SK-MEL-5 (cell line): Measurements from ENCODE around the gene STK31. TPM values are rescaled to one million over a fixed set of nuclear protein-coding genes. Genes with fewer than 3 reads are reported as not detected.
A peak's percentile ranks its signal among the peaks of the same experiment; 100 is the strongest.
"Not testable (repeated sequence)": the region's sequence is repeated elsewhere in the genome, so short reads cannot be mapped to it uniquely, and the experiment has no call there.

Source experiments
- DNase-seq: peaks from one replicate; pipeline ENCODE4 v3.0.0-alpha.2; 2016; ENCODE audit warnings: low read depth, low spot score
- in situ Hi-C: cut with HindIII; loops from 2 replicates; pipeline ENCODE4 v1.10.0; 2016; ENCODE audit warnings: low sequenced_read_pairs, high pct_unique_total_duplicates, low pct_unique_long_range_greater_than_20kb
- polyA plus RNA-seq, 2 experiments: library from polyadenylated mRNA; depleted of rRNA; stranded (reverse); fragments of >200 nt; gene quantifications; 2 replicates each; pipeline ENCODE4 v1.2.3, GENCODE V29; 2015
- total RNA-seq: library from RNA; depleted of rRNA; stranded (reverse); fragments of >200 nt; shearing (Covaris generic); gene quantifications from 2 replicates; pipeline ENCODE4 v1.2.3, GENCODE V29; 2014; rRNA removed

STK31 gene, protein sequence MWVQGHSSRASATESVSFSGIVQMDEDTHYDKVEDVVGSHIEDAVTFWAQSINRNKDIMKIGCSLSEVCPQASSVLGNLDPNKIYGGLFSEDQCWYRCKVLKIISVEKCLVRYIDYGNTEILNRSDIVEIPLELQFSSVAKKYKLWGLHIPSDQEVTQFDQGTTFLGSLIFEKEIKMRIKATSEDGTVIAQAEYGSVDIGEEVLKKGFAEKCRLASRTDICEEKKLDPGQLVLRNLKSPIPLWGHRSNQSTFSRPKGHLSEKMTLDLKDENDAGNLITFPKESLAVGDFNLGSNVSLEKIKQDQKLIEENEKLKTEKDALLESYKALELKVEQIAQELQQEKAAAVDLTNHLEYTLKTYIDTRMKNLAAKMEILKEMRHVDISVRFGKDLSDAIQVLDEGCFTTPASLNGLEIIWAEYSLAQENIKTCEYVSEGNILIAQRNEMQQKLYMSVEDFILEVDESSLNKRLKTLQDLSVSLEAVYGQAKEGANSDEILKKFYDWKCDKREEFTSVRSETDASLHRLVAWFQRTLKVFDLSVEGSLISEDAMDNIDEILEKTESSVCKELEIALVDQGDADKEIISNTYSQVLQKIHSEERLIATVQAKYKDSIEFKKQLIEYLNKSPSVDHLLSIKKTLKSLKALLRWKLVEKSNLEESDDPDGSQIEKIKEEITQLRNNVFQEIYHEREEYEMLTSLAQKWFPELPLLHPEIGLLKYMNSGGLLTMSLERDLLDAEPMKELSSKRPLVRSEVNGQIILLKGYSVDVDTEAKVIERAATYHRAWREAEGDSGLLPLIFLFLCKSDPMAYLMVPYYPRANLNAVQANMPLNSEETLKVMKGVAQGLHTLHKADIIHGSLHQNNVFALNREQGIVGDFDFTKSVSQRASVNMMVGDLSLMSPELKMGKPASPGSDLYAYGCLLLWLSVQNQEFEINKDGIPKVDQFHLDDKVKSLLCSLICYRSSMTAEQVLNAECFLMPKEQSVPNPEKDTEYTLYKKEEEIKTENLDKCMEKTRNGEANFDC
- 0.88 TPM in 1 of 2 replicates, not detected in the other for total RNA-seq
- 0.63 TPM in 1 of 2 replicates, not detected in the other for polyA plus RNA-seq (2015; cell fraction: cytosol; rRNA removed)
- 0.15 and 2.3 TPM in 2 replicates for polyA plus RNA-seq (2015; cell fraction: nucleus; rRNA removed)

DNA sequence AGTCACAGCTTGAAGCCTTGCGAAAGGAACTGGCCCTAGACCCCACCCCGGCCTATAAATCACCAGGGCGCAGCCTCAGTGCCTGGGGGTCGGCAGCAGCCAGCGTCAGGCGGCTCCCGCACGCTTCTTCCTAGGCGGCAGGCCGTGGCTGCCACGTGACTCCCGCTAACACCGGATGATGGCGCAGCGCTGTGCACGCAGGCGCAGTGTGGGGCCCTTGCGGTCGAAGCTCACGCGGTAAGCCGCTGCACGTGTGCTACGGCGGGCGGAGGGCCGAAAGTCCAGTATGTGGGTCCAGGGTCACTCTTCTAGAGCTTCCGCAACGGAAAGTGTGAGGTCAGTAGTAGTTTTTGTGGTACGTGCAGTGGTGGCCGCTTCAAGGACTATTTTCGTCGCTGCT lies at the start of gene STK31:
STK31 (plus strand) TSS at position 220 of the 400 bp plus-strand sequence; CDS start at position 287, 67 bp downstream.
- in situ Hi-C loops, result no loop called here
- no peak for DNase-seq

DNA sequence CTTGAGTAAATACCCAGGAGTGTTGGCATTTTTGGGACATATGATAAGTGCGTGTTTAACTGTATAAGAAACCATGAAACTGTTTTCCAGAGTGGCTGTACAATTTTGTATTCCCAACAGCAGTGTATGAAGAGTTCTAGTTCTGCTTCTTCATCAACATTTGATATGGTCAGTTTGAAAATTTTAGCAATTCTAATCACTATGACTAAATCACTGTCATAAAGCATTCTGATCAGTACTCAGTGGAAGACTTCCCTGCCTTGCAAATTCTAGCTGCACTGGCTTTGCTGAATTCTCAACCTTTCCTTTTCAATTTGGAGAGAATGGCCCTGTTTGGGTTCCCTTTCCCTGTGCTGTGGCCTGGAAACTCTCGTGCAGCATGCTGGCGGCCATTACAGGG lies 48.6 kb upstream of the STK31 start:
- in situ Hi-C loops, result no loop called here
- no peak for DNase-seq

DNA sequence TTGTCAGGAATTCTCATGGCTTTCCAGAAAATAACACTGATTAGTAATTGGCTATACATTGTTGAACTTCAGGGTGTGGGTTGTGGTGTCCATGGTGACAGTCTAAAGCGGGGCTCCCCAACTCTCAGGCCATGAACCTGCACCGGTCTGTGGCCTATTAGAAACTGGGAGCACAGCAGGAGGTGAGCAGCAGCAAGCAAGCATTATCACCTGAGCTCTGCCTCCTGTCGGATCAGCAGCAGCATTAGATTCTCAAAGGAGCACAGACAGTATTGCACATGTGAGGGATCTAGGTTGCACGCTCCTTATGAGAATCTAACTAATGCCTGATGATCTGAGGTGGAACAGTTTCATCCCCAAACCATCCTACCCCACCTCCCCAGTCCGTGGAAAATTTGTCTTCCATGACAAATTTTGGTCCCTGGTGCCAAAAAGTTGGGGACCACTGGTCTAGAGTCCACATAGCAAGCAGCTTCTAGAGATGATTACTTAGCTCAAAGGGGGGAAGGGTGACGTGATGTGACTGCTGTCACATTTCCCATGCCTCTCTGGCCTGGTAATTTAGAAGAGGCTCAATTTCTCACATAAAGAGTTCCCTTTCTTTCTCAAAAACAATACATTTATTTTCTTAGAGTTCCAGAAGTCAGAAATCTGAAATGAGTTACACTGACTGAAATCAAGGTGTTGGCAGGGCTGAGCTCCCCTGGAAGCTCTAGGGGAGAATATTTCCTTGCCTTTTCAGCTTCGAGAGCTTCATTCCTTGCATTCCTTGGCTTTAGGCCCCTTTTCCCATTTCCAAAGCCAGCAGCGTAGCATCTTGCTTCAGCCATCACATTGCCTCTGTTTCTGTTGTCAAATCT lies 47.7 kb upstream of the STK31 start:
- no peak for DNase-seq
- in situ Hi-C loops, result no loop called here

DNA sequence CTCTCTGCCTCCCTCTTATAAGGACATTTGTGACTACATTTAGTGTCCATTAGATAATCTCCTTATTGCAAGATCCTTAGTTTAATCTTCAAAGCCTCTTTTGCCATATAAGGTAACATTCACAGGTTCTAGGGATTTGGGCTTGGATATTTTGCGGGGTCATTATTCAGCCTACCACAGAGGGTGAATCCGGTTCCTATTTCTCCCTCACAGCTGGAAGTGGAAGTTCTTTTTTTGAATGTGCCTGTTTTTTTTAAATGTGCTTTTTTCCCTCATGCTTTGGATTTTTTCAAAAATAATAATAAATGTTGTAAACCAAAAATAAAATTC lies 47.1 kb upstream of the STK31 start:
- DNase-seq, result no peak
- in situ Hi-C loops, result no loop called here

DNA sequence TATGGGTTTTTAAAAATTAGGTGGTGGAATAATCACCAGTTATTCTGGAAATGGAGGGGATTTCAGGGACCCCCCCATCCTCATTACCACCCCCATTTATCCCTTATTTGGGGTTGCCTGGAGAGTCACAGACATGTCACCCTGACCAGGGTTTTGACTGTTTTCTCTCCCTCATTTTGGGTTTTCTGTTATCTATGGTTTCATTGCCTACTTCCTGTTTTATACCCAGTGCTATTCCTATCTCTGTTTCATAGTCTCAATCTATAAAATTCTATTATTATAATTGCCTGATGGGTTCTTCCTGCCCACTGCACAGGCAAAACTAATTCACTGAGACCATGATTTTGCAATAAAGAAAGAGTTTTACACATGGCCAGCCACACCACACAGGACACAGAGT lies 45.9 kb upstream of the STK31 start:
- no peak for DNase-seq
- in situ Hi-C loops, result no loop called here

DNA sequence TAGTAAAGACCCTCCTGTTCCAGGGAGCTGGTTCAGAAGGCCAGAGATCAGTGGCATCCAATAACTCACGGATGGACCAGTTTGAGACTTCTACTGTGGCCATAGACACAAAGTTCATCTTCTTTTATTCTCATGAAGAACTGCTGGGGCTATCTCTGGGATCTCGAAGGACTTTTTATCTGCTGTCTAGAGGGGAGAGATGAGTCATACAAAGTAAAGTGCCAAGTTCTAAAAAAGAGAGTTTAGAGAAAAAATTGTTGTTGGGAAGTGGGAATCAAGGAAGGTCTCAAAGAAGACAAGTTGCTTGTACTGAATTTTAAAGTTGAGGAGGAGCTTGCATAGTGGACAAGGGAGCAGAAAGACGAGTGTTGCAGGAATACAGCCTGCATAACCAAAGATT lies 38.0 kb upstream of the STK31 start:
- in situ Hi-C loops, result no loop called here
- DNase-seq, result no peak

DNA sequence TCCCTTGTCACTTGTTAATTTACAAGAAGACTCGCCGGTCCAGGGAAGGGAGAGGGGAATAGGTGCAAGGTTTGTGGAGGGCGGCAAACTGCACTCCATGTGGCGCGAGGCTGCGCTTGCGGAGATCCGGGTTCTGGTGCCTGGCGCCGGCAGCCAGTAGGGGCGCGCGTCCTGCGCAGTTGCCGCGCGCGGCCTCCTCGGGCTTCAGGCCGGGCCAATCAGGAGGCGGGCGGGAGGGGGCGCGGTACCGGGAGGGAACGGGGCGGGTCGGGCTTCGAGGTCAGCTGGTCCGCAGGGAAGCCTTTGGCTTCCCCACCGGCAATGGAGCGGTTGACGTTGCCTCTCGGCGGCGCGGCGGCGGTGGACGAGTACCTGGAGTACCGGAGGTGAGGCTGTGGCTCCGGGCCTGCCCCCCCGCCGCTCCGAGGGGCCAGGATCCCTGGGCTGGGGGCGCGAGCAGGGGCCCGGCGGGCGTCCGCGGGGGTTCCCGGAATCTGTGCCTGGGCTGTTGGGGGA lies 30.1 kb upstream of the STK31 start, which contains the start of gene FAM221A:
FAM221A (plus strand) TSS at position 302 of the 516 bp plus-strand sequence; CDS start at position 322, 20 bp downstream.
- DNase-seq, result peak; percentile 26
- in situ Hi-C loops, result no loop called here

DNA sequence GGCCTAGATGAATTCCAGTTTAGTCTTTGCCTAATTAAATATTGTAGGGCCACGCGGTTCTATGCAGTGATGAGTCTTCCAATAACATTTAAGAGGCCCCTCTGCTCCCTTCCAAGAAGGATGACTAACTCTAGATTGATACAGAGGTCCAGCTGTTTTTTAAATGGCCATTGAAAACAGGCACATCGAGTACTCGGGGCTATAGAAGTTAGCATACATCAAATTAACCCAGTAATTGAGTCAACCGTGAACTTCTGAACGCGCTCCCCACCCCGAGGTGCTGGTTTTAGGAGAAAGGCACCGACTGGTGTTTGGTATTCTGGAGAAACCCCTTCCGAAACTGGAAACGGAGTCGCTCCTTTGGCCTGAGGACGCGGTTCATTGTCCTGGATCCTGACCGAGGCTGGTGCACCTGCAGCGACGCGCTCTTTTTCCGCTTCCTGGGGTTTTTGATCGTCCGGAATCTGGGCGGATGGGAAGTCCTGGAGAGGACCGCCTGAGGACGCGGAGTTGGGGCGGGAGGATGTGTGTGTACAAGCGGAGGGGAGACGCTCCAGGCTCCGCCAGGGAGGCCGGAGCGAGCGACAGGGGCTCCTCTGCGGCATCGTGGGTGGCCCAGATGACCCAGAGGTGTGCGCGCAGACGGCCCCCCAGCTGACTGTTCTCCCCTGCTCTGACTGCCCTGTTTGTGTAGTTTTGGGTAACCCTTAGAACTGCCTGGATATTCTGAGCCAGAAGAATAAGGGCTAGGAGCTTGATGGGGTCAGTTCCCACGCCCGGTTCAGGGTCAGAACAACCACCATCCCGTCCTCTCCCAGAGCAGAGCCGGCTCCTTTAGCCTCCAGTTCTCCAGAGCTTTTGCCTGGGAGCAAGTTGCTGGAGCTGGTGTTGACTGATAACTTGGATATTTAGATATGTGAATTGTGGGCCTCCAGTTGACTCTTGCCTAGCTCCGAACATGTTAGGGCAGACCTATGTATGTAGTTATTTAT lies 29.3 kb upstream of the STK31 start:
- in situ Hi-C loops, result no loop called here
- no peak for DNase-seq

DNA sequence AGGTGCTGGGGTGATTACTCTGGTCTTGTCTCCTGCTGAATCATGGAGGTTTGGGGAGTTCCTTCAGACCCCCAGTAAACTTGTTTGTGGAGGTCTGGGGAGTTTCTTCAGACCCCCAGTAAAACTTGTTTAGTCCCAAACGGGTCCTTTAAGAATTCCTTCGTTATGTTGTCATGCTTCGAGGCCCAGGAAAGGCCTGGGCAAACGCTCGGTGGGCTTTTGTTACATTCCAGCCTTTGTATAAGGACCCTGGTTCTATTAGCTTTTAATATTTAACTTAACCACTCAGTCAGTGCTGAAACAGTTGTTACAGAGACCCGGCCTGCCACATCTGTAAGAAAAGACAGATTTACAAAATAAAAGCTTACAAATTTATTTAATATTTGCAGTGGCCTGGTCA lies 26.0 kb upstream of the STK31 start:
- DNase-seq, in situ Hi-C loops: not testable (repeated sequence)

DNA sequence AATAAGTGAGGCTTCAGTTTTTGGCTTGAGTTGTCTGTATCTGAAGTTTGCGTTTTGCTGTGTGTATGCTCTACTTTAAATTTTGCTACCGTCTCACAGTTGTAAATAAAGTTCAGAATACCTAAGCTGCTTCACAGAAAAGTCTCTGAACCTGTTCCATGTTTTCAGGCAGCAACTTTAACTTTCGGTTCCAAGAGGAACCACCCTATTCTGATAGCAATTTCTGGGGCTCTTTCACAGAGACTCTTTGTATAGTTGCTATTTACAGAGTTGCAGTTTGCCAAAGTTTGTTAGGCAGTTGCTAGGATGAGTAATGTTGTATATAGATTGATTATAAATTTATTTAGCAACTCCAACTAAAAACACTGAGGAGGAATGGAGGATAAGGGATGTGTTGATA lies 24.3 kb upstream of the STK31 start:
- in situ Hi-C loops, result no loop called here
- DNase-seq, result peak; percentile 39

DNA sequence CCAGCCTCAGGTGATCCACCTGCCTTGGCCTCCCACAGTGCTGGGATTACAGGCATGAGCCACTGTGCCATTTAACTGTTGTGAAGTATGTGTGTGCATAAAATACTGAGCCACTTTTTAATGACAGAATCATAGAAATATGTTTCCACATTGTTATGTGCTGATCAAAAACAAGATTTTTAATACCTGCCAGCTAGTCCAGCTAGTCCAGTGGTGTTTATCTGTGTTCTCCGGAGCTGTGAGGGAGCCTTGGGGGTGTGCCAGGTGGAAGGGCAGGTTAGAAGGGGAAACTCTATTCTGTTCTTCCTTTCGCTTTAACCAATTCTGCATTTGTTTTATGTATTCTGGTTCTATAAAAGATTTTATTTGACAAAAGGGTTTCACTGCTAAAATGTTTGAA lies 23.0 kb upstream of the STK31 start:
- in situ Hi-C loops, result no loop called here
- no peak for DNase-seq

DNA sequence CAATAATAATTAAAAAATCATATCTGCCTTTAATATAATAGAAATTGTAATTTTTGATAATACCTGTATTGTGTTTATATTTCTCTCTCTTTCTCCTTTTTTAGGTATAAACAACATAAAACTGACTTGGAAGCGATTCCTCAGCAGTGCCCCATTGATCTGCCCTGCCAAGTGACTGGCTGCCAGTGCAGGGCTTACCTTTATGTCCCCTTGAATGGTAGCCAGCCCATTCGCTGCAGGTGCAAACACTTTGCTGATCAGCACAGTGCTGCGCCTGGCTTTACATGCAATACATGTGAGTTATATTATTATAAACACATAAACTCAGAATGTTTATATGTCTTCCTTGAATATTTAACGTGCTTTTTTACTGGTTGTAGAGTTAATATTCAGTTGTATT lies 20.9 kb upstream of the STK31 start:
- DNase-seq, result no peak
- in situ Hi-C loops, result no loop called here

DNA sequence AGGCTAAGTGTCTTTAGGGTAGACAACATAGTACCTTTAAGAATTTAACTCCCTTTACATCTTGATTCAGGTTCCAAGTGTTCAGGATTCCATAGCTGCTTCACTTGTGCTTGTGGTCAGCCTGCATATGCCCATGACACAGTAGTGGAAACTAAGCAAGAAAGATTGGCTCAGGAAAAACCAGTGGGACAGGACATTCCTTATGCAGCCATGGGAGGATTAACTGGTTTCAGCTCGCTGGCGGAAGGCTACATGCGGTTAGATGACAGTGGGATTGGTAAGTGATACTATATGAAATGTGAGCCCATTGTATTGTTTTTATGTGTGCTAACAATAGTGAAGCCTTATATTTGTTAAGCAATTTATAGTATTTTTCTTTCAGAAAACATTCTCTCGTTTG lies 18.7 kb upstream of the STK31 start:
- DNase-seq, result no peak
- in situ Hi-C loops, result no loop called here

DNA sequence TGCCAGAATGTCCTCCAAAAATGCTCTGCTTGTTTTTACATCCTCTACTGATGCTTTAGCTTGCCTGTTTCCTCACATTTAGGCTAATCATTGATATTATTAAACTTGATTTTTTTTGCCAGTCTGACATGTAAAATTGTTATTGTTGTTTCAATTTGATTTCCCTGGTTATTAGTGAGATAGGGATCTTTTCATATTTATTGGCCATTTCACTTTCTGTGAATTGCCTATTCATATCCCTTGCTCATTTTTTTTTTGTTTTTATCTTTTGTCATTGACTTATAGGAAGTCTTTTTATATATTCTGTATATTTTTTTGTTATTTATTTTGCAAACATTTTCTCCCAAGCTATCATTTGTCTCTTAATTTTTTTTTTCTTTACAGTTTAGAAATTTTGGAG lies 16.8 kb upstream of the STK31 start:
- no peak for DNase-seq

DNA sequence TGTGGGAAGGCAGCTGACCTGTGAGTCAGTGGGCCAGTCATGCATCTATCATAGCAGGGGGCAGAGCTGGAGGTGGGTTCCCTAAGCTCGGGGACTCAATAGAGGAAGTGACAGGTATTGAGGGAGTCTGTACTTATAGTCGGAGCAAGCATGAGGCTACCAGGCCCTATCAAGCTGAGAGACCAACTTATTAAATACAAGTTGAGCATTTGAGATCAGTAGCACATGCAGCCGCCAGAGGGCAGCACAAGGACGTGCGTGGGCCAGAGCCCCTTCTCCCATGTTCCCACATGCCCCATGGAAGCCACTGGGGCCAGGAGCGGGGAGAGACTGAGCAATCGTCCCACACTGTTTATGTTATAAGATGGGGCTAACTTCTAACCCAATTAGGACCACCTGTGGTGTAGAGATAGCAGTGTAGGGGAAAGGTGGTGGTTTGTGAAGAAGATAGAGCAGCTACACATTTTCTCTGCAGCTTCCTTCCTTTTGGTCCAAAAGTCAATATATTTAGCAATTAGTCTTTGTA lies 13.0 kb upstream of the STK31 start:
- DNase-seq, result peak; percentile 93
- in situ Hi-C loops, result no loop called here

More for the DNA sequence above, 16.8 kb upstream of the STK31 start:
- in situ Hi-C loops, result no loop called here

DNA sequence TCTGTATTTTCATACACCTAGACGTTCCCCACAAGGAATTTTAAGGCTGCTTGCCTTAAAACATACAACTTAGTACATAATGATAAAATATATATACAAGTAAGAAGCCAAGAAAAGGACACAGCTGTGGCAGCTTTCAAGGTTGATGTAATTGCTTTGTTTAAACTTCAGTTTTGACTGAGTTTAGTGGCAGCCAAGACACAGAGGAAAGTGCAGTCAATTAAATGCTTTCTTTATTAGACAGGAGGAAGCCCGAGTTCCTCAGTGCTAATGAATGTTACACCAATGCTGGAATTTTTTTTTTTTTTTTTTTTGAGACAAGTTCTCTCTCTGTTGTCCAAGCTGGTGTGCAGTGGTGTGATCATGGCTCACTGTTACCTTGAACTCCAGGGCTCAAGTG lies 11.2 kb upstream of the STK31 start:
- DNase-seq, result no peak
- in situ Hi-C loops, result no loop called here
